OCI-LY3 (cell line): ENCODE data around the gene EPS8.

ENCODE experiments used
- CTCF ChIP-seq: fragments of 200-600, 300-600 bp; sonication (generic); IDR thresholded peaks from 2 replicates; pipeline ENCODE4 v1.5.1; 2014; ENCODE audit warnings: antibody characterized with exemption, low read length, low read depth
- EZH2phosphoT487 ChIP-seq: fragments of 200-600 bp; shearing (Covaris generic); IDR thresholded peaks from 2 replicates; pipeline ENCODE4 v1.6.1; 2018; ENCODE audit warnings: antibody characterized with exemption, mixed run types, low read depth

- TF ChIP-seq CTCF (no peak), EZH2phosphoT487 (no peak)
Measured at GRCh38 chr12:15625075-15625474, 164.1 kb downstream of the EPS8 start.
